H1 (cell line): Measurements from ENCODE around the gene WWP2. TPM values are rescaled to one million over a fixed set of nuclear protein-coding genes. Genes with fewer than 3 reads are reported as not detected.
A peak's percentile ranks its signal among the peaks of the same experiment; 100 is the strongest.

ENCODE experiments used
- CTCF ChIA-PET: fragments of 300-600 bp; sonication (Branson Sonifier 250); formaldehyde crosslinking; loops from one replicate; lab custom pipeline; 2021; ENCODE audit not compliant: partially characterized antibody; lab: Charles Lee
- POLR2A ChIA-PET: fragments of 300-600 bp; sonication (Branson Sonifier 250); formaldehyde crosslinking; loops from one replicate; lab custom pipeline; 2021; ENCODE audit warnings: inconsistent platforms; ENCODE audit not compliant: partially characterized antibody; lab: Charles Lee
- DNase-seq, 2 experiments: peaks; one replicate each; pipeline versions ENCODE4 v3.0.0 to v3.0.0-alpha.2; 2010 to 2022; ENCODE audit warnings: low spot score in 2 of 2, low read depth in 1 of 2, mixed read lengths in 1 of 2
- FAIRE-seq: peaks from 2 replicates; lab custom pipeline; 2011; peaks lifted over from hg19 to GRCh38; lab: Jason Lieb, UNC
- H2AFZ ChIP-seq: 2 replicates; pipeline ENCODE4 v1.8.1; 2012; ENCODE audit warnings: low read length, inconsistent platforms
- H2AK5ac ChIP-seq: 2 replicates; pipeline ENCODE4 v1.6.1; 2013; ENCODE audit warnings: low read depth, low read length
- H2BK120ac ChIP-seq: replicated peaks from 2 replicates; pipeline ENCODE3; 2013; ENCODE audit warnings: low read depth, low read length, inconsistent platforms
- H2BK12ac ChIP-seq: 2 replicates; pipeline ENCODE4 v1.6.1; 2013; ENCODE audit warnings: low read depth, low read length
- H2BK15ac ChIP-seq: 2 replicates; pipeline ENCODE4 v1.6.1; 2013; ENCODE audit warnings: low read length
- H2BK20ac ChIP-seq: 2 replicates; pipeline ENCODE4 v1.6.1; 2013; ENCODE audit warnings: low read length
- H2BK5ac ChIP-seq: 2 replicates; pipeline ENCODE4 v1.6.1; 2013; ENCODE audit warnings: low read depth, low read length
- H3K14ac ChIP-seq: 2 replicates; pipeline ENCODE4 v1.6.1; 2013; ENCODE audit warnings: inconsistent platforms; ENCODE audit not compliant: insufficient read length
- H3K18ac ChIP-seq: 2 replicates; pipeline ENCODE4 v1.6.1; 2013; ENCODE audit warnings: low read length; ENCODE audit errors: extremely low read depth
- H3K23ac ChIP-seq: 2 replicates; pipeline ENCODE4 v1.6.1; 2013; ENCODE audit warnings: inconsistent platforms; ENCODE audit not compliant: insufficient read length
- H3K23me2 ChIP-seq: 2 replicates; pipeline ENCODE4 v1.6.1; 2013; ENCODE audit warnings: low read depth, low read length
- H3K27ac ChIP-seq: 2 replicates; pipeline ENCODE4 v1.6.1; 2011; ENCODE audit warnings: low read depth, low read length, inconsistent platforms
- H3K27me3 ChIP-seq, 4 experiments: replicated peaks in 1 of 4; 1 replicate in 1 of 4; 2 replicates in 3 of 4; pipeline versions ENCODE4 v1.6.1 to v1.8.1; 2011 to 2013; ENCODE audit warnings: low read length in 3 of 4, mild to moderate bottlenecking in 3 of 4, inconsistent platforms in 2 of 4, mixed read lengths in 2 of 4, moderate library complexity in 1 of 4; ENCODE audit not compliant: control insufficient read depth in 3 of 4, insufficient read depth in 3 of 4; ENCODE audit errors: extremely low read depth in 1 of 4
- H3K36me3 ChIP-seq, 4 experiments: 2 replicates each; pipeline versions ENCODE4 v1.6.1 to v1.8.1; 2011 to 2013; ENCODE audit warnings: mild to moderate bottlenecking in 4 of 4, low read length in 3 of 4, moderate library complexity in 2 of 4, control low read depth in 1 of 4, inconsistent platforms in 1 of 4; ENCODE audit not compliant: insufficient read depth in 4 of 4, control insufficient read depth in 2 of 4
- H3K4ac ChIP-seq: replicated peaks from 2 replicates; pipeline ENCODE3; 2013; ENCODE audit warnings: low read length, low read depth, mixed read lengths, inconsistent platforms; ENCODE audit not compliant: insufficient read length
- H3K4me1 ChIP-seq, 4 experiments: replicated peaks in 1 of 4; 1 replicate in 1 of 4; 2 replicates in 3 of 4; pipeline versions ENCODE4 v1.6.1 to v1.8.1; 2011 to 2013; ENCODE audit warnings: low read length in 3 of 4, inconsistent platforms in 2 of 4, mixed read lengths in 1 of 4; ENCODE audit not compliant: insufficient read depth in 4 of 4, control insufficient read depth in 3 of 4
- H3K4me2 ChIP-seq, 2 experiments: 2 replicates each; pipeline versions ENCODE4 v1.6.1 to v1.8.1; 2011 to 2013; ENCODE audit warnings: low read depth in 2 of 2, low read length in 2 of 2, control low read depth in 1 of 2, inconsistent platforms in 1 of 2, mild to moderate bottlenecking in 1 of 2; ENCODE audit not compliant: insufficient read depth in 1 of 2
- H3K4me3 ChIP-seq, 4 experiments: fragments of 200-600, 300-600 bp in 1 of 4; sonication (generic), shearing (Covaris generic), sonication (Bioruptor Twin) in 1 of 4; 2 replicates each; pipeline versions ENCODE4 v1.5.1 to v1.8.1; 2011 to 2016; ENCODE audit warnings: low read length in 4 of 4, low read depth in 3 of 4, control low read depth in 2 of 4, inconsistent platforms in 2 of 4, mild to moderate bottlenecking in 2 of 4, mixed read lengths in 1 of 4, moderate library complexity in 1 of 4; ENCODE audit not compliant: insufficient read depth in 2 of 4; ENCODE audit errors: extremely low read depth in 1 of 4
- H3K56ac ChIP-seq: replicated peaks from 2 replicates; pipeline ENCODE3; 2013; ENCODE audit warnings: low read depth, mild to moderate bottlenecking, mixed read lengths, low read length, inconsistent platforms; ENCODE audit not compliant: insufficient read length
- H3K79me1 ChIP-seq: 2 replicates; pipeline ENCODE4 v1.6.1; 2013; ENCODE audit warnings: low read depth, low read length, control low read depth
- H3K79me2 ChIP-seq, 2 experiments: 2 replicates each; pipeline versions ENCODE4 v1.6.1 to v1.8.1; 2012 to 2013; ENCODE audit warnings: low read length in 2 of 2, mild to moderate bottlenecking in 2 of 2, inconsistent platforms in 1 of 2; ENCODE audit not compliant: insufficient read depth in 2 of 2, control insufficient read depth in 1 of 2
- H3K9ac ChIP-seq, 4 experiments: replicated peaks in 1 of 4; 1 replicate in 1 of 4; 2 replicates in 3 of 4; pipeline versions ENCODE4 v1.6.1 to v1.8.1; 2011 to 2013; ENCODE audit warnings: low read depth in 3 of 4, low read length in 3 of 4, control low read depth in 2 of 4, mild to moderate bottlenecking in 2 of 4, moderate library complexity in 2 of 4, inconsistent platforms in 1 of 4; ENCODE audit errors: extremely low read depth in 1 of 4
- H3K9me3 ChIP-seq, 2 experiments: 2 replicates each; pipeline versions ENCODE4 v1.6.1 to v1.8.1; 2012 to 2013; ENCODE audit warnings: mild to moderate bottlenecking in 2 of 2, moderate library complexity in 2 of 2, control low read depth in 1 of 2, inconsistent platforms in 1 of 2, low read depth in 1 of 2, low read length in 1 of 2, mixed read lengths in 1 of 2; ENCODE audit not compliant: insufficient read depth in 2 of 2
- H4K20me1 ChIP-seq, 2 experiments: replicated peaks in 1 of 2; 2 replicates each; pipeline versions ENCODE3 to v1.8.1; 2011 to 2013; ENCODE audit warnings: inconsistent platforms in 2 of 2, low read length in 2 of 2, mild to moderate bottlenecking in 1 of 2; ENCODE audit not compliant: insufficient read depth in 2 of 2, control insufficient read depth in 1 of 2
- H4K5ac ChIP-seq: 2 replicates; pipeline ENCODE4 v1.6.1; 2013; ENCODE audit warnings: low read length, low read depth, mixed read lengths, inconsistent platforms; ENCODE audit not compliant: insufficient read length
- H4K8ac ChIP-seq: 2 replicates; pipeline ENCODE4 v1.8.0; 2013; ENCODE audit warnings: mild to moderate bottlenecking, moderate library complexity, low read length, inconsistent platforms; ENCODE audit not compliant: insufficient read depth; ENCODE audit errors: extremely low read depth
- H4K91ac ChIP-seq: replicated peaks from 2 replicates; pipeline ENCODE3; 2013; ENCODE audit warnings: low read length, mixed read lengths, inconsistent platforms; ENCODE audit not compliant: insufficient read length
- SAP30 ChIP-seq: fragments of 300-600 bp; sonication (generic); IDR thresholded peaks from 2 replicates; pipeline ENCODE4 v1.7.1; 2012; ENCODE audit warnings: low read length, moderate library complexity, mild to moderate bottlenecking, inconsistent platforms; ENCODE audit not compliant: insufficient read depth, insufficient replicate concordance
- SUZ12 ChIP-seq: fragments of 200-600 bp; sonication (generic); IDR thresholded peaks from 2 replicates; pipeline ENCODE4 v1.6.1; 2012; ENCODE audit warnings: mild to moderate bottlenecking, inconsistent platforms, low read length, moderate library complexity, mixed read lengths
- WGBS, 2 experiments: shearing (Covaris generic) in 1 of 2; methylation state at CpG; one replicate each; pipeline versions ENCODE4 v1.1.6 to v1.1.7; 2013 to 2015; ENCODE audit warnings: low lambda C conversion rate in 2 of 2, mixed read lengths in 2 of 2, inconsistent platforms in 1 of 2, low coverage in 1 of 2, missing lambda C conversion rate in 1 of 2; ENCODE audit not compliant: insufficient replicate concordance in 2 of 2, insufficient coverage in 1 of 2, insufficient read length in 1 of 2; ENCODE audit errors: extremely low coverage in 1 of 2, missing lambda C conversion rate in 1 of 2; 5-methylcytosine and 5-hydroxymethylcytosine counted together
- polyA plus RNA-seq, 7 experiments: library from polyadenylated mRNA; depleted of rRNA in 3 of 7; stranded (reverse) in 5 of 7; unstranded in 2 of 7; fragments of >200 nt in 5 of 7; fragments of 200-250 nt in 2 of 7; gene quantifications; 1 replicate in 5 of 7; 2 replicates in 1 of 7; 4 replicates in 1 of 7; pipeline versions ENCODE4 v1.2.1 to v1.2.3, GENCODE V29; 2011 to 2013; ENCODE audit warnings: missing spikeins in 2 of 7, mixed read lengths in 2 of 7
- total RNA-seq: library from RNA; stranded (reverse); fragmentation: NEBNext Ultra II Directional; extraction: Animal tissue kit (Norgen Biotek cat#: 25700); gene quantifications from 2 replicates; pipeline ENCODE4 v1.2.1, GENCODE V29; 2021

The WWP2 gene
- total and polyA plus RNA-seq, 2 of the 8 experiments (the other 6 are each of a cell fraction or from before 2014, with no cell fraction given): 14.1 to 42.2 TPM

- DNase-seq (peak in 1 of 2 experiments; percentile 29), FAIRE-seq (no peak)
- Histone ChIP-seq H3K23ac (no peak overlapping the region), H2BK20ac (no peak overlapping the region), H3K4me1 (0 out of 7 replicates have a peak, but pooled peaks cover 0 to 2% (median 0%) of the 10 kb centered on the region in 4 experiments), H2BK120ac (no peak overlapping the region), H2BK5ac (no peak overlapping the region), H3K4me2 (no peak overlapping the region), H3K14ac (no peak overlapping the region), H3K79me1 (no peaks in the 10 kb centered on the region), H4K20me1 (no peaks in the 10 kb centered on the region), H2AK5ac (no peak overlapping the region), H3K18ac (no peak overlapping the region), H3K4ac (no peak overlapping the region), H3K79me2 (no peaks in the 10 kb centered on the region), H2BK12ac (no peak overlapping the region), H3K27ac (no peak overlapping the region), H3K36me3 (peaks cover 0 to 6% (median 4%) of the 10 kb centered on the region in 4 experiments; a peak in 2 of 8 replicates), H3K23me2 (no peaks in the 10 kb centered on the region), H2AFZ (no peak overlapping the region), H3K4me3 (no peak overlapping the region), H3K56ac (no peak overlapping the region), H3K9me3 (no peaks in the 10 kb centered on the region), H2BK15ac (no peak overlapping the region), H4K91ac (no peak overlapping the region), H3K27me3 (no peaks in the 10 kb centered on the region), H4K5ac (no peak overlapping the region), H3K9ac (no peak overlapping the region; a peak in 1 of 7 replicates), H4K8ac (no peak overlapping the region)
- ChIA-PET POLR2A (no interaction called here), CTCF (interaction anchor here (0.6 to 13.1 kb wide), 5 partner anchors 9 to 320 kb away, joined by 3 to 88 read pairs (median 3); partner anchors contain the start of gene NOB1)
- 83% methylated on average over 10 of the region's 10 CpGs; no CpG with 5 or more reads in 1 of the 2 experiments for WGBS, 2 experiments
- no peak for TF ChIP-seq SUZ12
- no peak for TF ChIP-seq SAP30
Measured at GRCh38 chr16:69718111-69718764, 43.9 kb upstream of the WWP2 start.
